Liver (tissue), 9 donors: ENCODE data around the gene WDR77. TPM values are rescaled to one million over a fixed set of nuclear protein-coding genes. Genes with fewer than 3 reads are reported as not detected.

Source experiments
- DNase-seq: peaks from one replicate; pipeline ENCODE4 v3.0.0-alpha.2; 2017; ENCODE audit warnings: low spot score
- H3K27ac ChIP-seq, 2 donors: one replicate each; pipeline ENCODE4 v1.7.0; 2013; ENCODE audit warnings: inconsistent platforms in 2 of 2, low read length in 2 of 2, control low read depth in 1 of 2, low read depth in 1 of 2, mild to moderate bottlenecking in 1 of 2
- H3K27me3 ChIP-seq, 4 donors: one replicate each; pipeline versions ENCODE4 v1.6.1 to v1.7.0; 2013; ENCODE audit warnings: low read length in 3 of 4, inconsistent platforms in 1 of 4, mild to moderate bottlenecking in 1 of 4, moderate library complexity in 1 of 4; ENCODE audit not compliant: control insufficient read depth in 4 of 4, insufficient read depth in 4 of 4
- H3K36me3 ChIP-seq, 4 donors: one replicate each; pipeline versions ENCODE4 v1.6.1 to v1.7.0; 2013; ENCODE audit warnings: low read length in 3 of 4, mild to moderate bottlenecking in 3 of 4, low read depth in 1 of 4, moderate library complexity in 1 of 4; ENCODE audit not compliant: control insufficient read depth in 4 of 4, insufficient read depth in 3 of 4
- H3K4me1 ChIP-seq, 4 donors: one replicate each; pipeline versions ENCODE4 v1.6.1 to v1.7.0; 2013; ENCODE audit warnings: low read length in 3 of 4, mild to moderate bottlenecking in 3 of 4, moderate library complexity in 1 of 4; ENCODE audit not compliant: control insufficient read depth in 4 of 4, insufficient read depth in 4 of 4
- H3K4me3 ChIP-seq, 3 donors: one replicate each; pipeline versions ENCODE4 v1.6.1 to v1.7.0; 2013; ENCODE audit warnings: low read length in 3 of 3, control low read depth in 1 of 3, low read depth in 1 of 3, mild to moderate bottlenecking in 1 of 3
- H3K9ac ChIP-seq, 2 donors: one replicate each; pipeline ENCODE4 v1.7.0; 2013; ENCODE audit warnings: low read length in 2 of 2, mild to moderate bottlenecking in 2 of 2, moderate library complexity in 2 of 2, control low read depth in 1 of 2, low read depth in 1 of 2
- H3K9me3 ChIP-seq, 4 donors: one replicate each; pipeline versions ENCODE4 v1.6.1 to v1.7.0; 2013; ENCODE audit warnings: low read length in 3 of 4; ENCODE audit not compliant: control insufficient read depth in 4 of 4
- ATF3 ChIP-seq: IDR thresholded peaks from 2 replicates; pipeline ENCODE4 v1.6.1; 2016; ENCODE audit warnings: antibody characterized with exemption
- CTCF ChIP-seq: fragments of 150-350 bp; IDR thresholded peaks from 2 replicates; pipeline ENCODE4 v1.5.1; 2017; ENCODE audit warnings: improper control_type of control experiment, low read depth, low read length; ENCODE audit not compliant: missing input control
- EGR1 ChIP-seq, 2 donors: IDR thresholded peaks; 2 replicates each; pipeline ENCODE4 v1.6.1; 2016 to 2018; ENCODE audit warnings: antibody characterized with exemption in 2 of 2, low read depth in 2 of 2
- FOXA2 ChIP-seq: IDR thresholded peaks from 2 replicates; pipeline ENCODE4 v1.6.1; 2016; ENCODE audit warnings: antibody characterized with exemption
- GABPA ChIP-seq, 2 donors: IDR thresholded peaks in 1 of 2; conservative IDR thresholded peaks in 1 of 2; 2 replicates each; pipeline ENCODE4 v1.6.1; 2016; ENCODE audit warnings: antibody characterized with exemption in 2 of 2, mild to moderate bottlenecking in 1 of 2, moderate library complexity in 1 of 2
- HNF4A ChIP-seq, 2 donors: conservative IDR thresholded peaks; 2 replicates each; pipeline ENCODE4 v1.6.1; 2016; ENCODE audit warnings: antibody characterized with exemption in 2 of 2, mild to moderate bottlenecking in 2 of 2
- HNF4G ChIP-seq: IDR thresholded peaks from 2 replicates; pipeline ENCODE4 v1.6.1; 2016; ENCODE audit warnings: antibody characterized with exemption
- MAX ChIP-seq: IDR thresholded peaks from 2 replicates; pipeline ENCODE4 v1.6.1; 2016; ENCODE audit warnings: antibody characterized with exemption
- NR2F2 ChIP-seq: IDR thresholded peaks from 2 replicates; pipeline ENCODE4 v1.6.1; 2016; ENCODE audit warnings: antibody characterized with exemption
- RAD21 ChIP-seq, 2 donors: IDR thresholded peaks; 2 replicates each; pipeline ENCODE4 v1.6.1; 2016; ENCODE audit warnings: antibody characterized with exemption in 2 of 2, mild to moderate bottlenecking in 2 of 2
- REST ChIP-seq: IDR thresholded peaks from 2 replicates; pipeline ENCODE4 v1.6.1; 2016; ENCODE audit warnings: antibody characterized with exemption, mild to moderate bottlenecking
- RXRA ChIP-seq, 2 donors: IDR thresholded peaks; 2 replicates each; pipeline ENCODE4 v1.6.1; 2017 to 2018; ENCODE audit warnings: antibody characterized with exemption in 2 of 2, mild to moderate bottlenecking in 1 of 2
- TAF1 ChIP-seq: conservative IDR thresholded peaks from 2 replicates; pipeline ENCODE4 v1.6.1; 2016; ENCODE audit warnings: antibody characterized with exemption, mild to moderate bottlenecking
- YY1 ChIP-seq: IDR thresholded peaks from 2 replicates; pipeline ENCODE4 v1.6.1; 2016; ENCODE audit warnings: antibody characterized with exemption, mild to moderate bottlenecking
- ZBTB33 ChIP-seq: IDR thresholded peaks from 2 replicates; pipeline ENCODE4 v1.6.1; 2016; ENCODE audit warnings: antibody characterized with exemption
- WGBS: extraction: QIAGEN DNeasy Blood & Tissue Kit; methylation state at CpG from one replicate; pipeline ENCODE4 v1.1.7; 2013; 5-methylcytosine and 5-hydroxymethylcytosine counted together
- polyA plus RNA-seq, 2 donors: library from polyadenylated mRNA; stranded (reverse) in 1 of 2; unstranded in 1 of 2; fragments of 200-250 nt in 1 of 2; fragments of >200 nt in 1 of 2; fragmentation: Nextera tagmentation in 1 of 2; extraction: Ambion mirVana in 1 of 2; gene quantifications; one replicate each; pipeline versions ENCODE4 v1.2.1 to v1.2.3, GENCODE V29; 2013 to 2015
- total RNA-seq, 2 donors: library from RNA; depleted of rRNA; stranded (reverse); fragments of >200 nt; gene quantifications; one replicate each; pipeline ENCODE4 v1.2.3, GENCODE V29; 2014
- donor health status: healthy.
- donor health status: healthy.
- donor health status: healthy.
- donor health status: healthy.
- donor health status: healthy.

Gene WDR77
- total and polyA plus RNA-seq, 4 donors: 12.7 to 25.3 (median 19.9) TPM

GRCh38 chr1:111462370-111463028 is 13.4 kb upstream of the WDR77 start:
- no peaks in the 10 kb centered on the region for H3K4me1 ChIP-seq
- H3K9me3 ChIP-seq: no peaks in the 10 kb centered on the region
- no peak for DNase-seq
- no peak overlapping the region for H3K9ac ChIP-seq
- H3K27ac ChIP-seq: no peak overlapping the region
- no peak overlapping the region for H3K4me3 ChIP-seq
- 91% methylated on average over 4 of the region's 4 CpGs for WGBS
- TF ChIP-seq MAX: no peak
- no peak for TF ChIP-seq FOXA2
- no peak for TF ChIP-seq GABPA (IDR thresholded peaks at IDR 0.05 in 1 of 2, conservative IDR thresholded peaks at IDR 0.05 in 1 of 2)
- no peak for TF ChIP-seq NR2F2
- TF ChIP-seq RAD21 (IDR thresholded peaks at IDR 0.05): no peak
- no peak for TF ChIP-seq EGR1 (IDR thresholded peaks at IDR 0.05; ENCODE audit: low read depth in 2 of 2)
- no peak for TF ChIP-seq HNF4A (conservative IDR thresholded peaks at IDR 0.05)
- no peak for TF ChIP-seq TAF1
- TF ChIP-seq CTCF: no peak
- no peak for TF ChIP-seq REST
- peaks cover 4 to 46% (median 37%) of the 10 kb centered on the region in 4 donors for H3K36me3 ChIP-seq
- no peaks in the 10 kb centered on the region for H3K27me3 ChIP-seq

- Histone ChIP-seq H3K9ac (no peak overlapping the region), H3K9me3 (no peaks in the 10 kb centered on the region), H3K4me1 (no peaks in the 10 kb centered on the region), H3K27ac (no peak overlapping the region), H3K4me3 (no peak overlapping the region), H3K27me3 (no peaks in the 10 kb centered on the region), H3K36me3 (peaks cover 6 to 50% (median 41%) of the 10 kb centered on the region in 4 donors)
- TF ChIP-seq HNF4A (conservative IDR thresholded peaks at IDR 0.05) (no peak), EGR1 (IDR thresholded peaks at IDR 0.05; ENCODE audit: low read depth in 2 of 2) (no peak), ZBTB33 (no peak), GABPA (IDR thresholded peaks at IDR 0.05 in 1 of 2, conservative IDR thresholded peaks at IDR 0.05 in 1 of 2) (no peak), ATF3 (no peak), HNF4G (no peak), MAX (no peak), RAD21 (IDR thresholded peaks at IDR 0.05) (no peak), REST (no peak), RXRA (IDR thresholded peaks at IDR 0.05) (no peak), YY1 (no peak), FOXA2 (no peak)
- WGBS: 97% methylated on average over 6 of the region's 6 CpGs
- DNase-seq: no peak
Measured at GRCh38 chr1:111461765-111462164, 12.7 kb upstream of the WDR77 start.
